Body of pancreas (tissue), 4 donors: ENCODE measurements around the gene SPDYE11.
"Not testable (repeated sequence)": the region's sequence is repeated elsewhere in the genome, so short reads cannot be mapped to it uniquely, and the experiment has no call there.

Experiments
- POLR2A ChIP-seq, 3 donors: fragments of 450-650 bp; IDR thresholded peaks; one replicate each; pipeline ENCODE4 v1.6.1; 2016; ENCODE audit warnings: antibody characterized with exemption in 3 of 3, mild to moderate bottlenecking in 2 of 3
- TF ChIP-seq, protein P1 (sequence below), 7 experiments: fragments of 450-650 bp in 4 of 7; fragments of 200-600 bp in 3 of 7; sonication (generic) in 3 of 7; IDR thresholded peaks; one replicate each; pipeline ENCODE4 v1.5.1; 2016 to 2019; ENCODE audit warnings: antibody characterized with exemption in 7 of 7

DNA sequence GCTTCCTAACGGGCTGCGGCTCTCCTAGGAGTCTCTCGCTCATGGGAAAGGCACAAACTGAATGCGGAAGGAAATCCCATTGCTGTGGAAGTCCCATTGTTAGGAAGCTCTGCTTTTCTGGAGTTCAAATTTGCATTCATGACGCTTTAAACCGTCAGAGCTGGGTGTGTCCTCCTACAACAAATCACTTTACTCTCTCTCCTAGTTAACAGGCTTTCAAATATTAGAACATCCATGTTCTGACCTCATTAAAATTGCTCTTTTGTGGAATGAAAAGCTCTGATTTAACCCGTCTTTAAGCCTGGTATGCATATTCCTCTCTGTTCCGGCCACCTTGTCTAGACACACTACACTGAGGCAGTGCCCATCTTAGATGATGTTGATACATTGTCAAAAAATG, 28.0 kb downstream of the SPDYE11 start, which contains the start of gene SPDYE8:
- TF ChIP-seq, protein P1, sequence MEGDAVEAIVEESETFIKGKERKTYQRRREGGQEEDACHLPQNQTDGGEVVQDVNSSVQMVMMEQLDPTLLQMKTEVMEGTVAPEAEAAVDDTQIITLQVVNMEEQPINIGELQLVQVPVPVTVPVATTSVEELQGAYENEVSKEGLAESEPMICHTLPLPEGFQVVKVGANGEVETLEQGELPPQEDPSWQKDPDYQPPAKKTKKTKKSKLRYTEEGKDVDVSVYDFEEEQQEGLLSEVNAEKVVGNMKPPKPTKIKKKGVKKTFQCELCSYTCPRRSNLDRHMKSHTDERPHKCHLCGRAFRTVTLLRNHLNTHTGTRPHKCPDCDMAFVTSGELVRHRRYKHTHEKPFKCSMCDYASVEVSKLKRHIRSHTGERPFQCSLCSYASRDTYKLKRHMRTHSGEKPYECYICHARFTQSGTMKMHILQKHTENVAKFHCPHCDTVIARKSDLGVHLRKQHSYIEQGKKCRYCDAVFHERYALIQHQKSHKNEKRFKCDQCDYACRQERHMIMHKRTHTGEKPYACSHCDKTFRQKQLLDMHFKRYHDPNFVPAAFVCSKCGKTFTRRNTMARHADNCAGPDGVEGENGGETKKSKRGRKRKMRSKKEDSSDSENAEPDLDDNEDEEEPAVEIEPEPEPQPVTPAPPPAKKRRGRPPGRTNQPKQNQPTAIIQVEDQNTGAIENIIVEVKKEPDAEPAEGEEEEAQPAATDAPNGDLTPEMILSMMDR (IDR thresholded peaks at IDR 0.05): not testable (repeated sequence)
- TF ChIP-seq POLR2A (IDR thresholded peaks at IDR 0.05): not testable (repeated sequence)
